Glutamatergic neuron (in vitro differentiated cells): ENCODE results near the gene DNAJB13. TPM values are rescaled to one million over a fixed set of nuclear protein-coding genes. Genes with fewer than 3 reads are reported as not detected.

Experiments used
- DNase-seq: peaks from one replicate; pipeline ENCODE4 v3.0.0; 2022
- H3K27ac Mint-ChIP-seq: one replicate; pipeline ENCODE4 v1.8.0; 2020; ENCODE audit warnings: mild to moderate bottlenecking, mixed read lengths, inconsistent platforms; ENCODE audit not compliant: unreplicated experiment
- H3K27me3 Mint-ChIP-seq: one replicate; pipeline ENCODE4 v1.8.0; 2020; ENCODE audit warnings: mild to moderate bottlenecking, moderate library complexity, mixed read lengths, inconsistent platforms; ENCODE audit not compliant: unreplicated experiment
- H3K36me3 Mint-ChIP-seq: one replicate; pipeline ENCODE4 v1.8.0; 2020; ENCODE audit warnings: mild to moderate bottlenecking, mixed read lengths, inconsistent platforms; ENCODE audit not compliant: unreplicated experiment
- H3K4me1 Mint-ChIP-seq: one replicate; pipeline ENCODE4 v1.8.0; 2020; ENCODE audit warnings: mild to moderate bottlenecking, low read depth, mixed read lengths, inconsistent platforms; ENCODE audit not compliant: unreplicated experiment
- H3K4me3 Mint-ChIP-seq: one replicate; pipeline ENCODE4 v1.8.0; 2020; ENCODE audit warnings: mild to moderate bottlenecking, mixed read lengths, inconsistent platforms; ENCODE audit not compliant: unreplicated experiment
- H3K9me3 Mint-ChIP-seq: one replicate; pipeline ENCODE4 v1.8.0; 2020; ENCODE audit warnings: mild to moderate bottlenecking, moderate library complexity, mixed read lengths, inconsistent platforms; ENCODE audit not compliant: unreplicated experiment
- total RNA-seq: library from RNA; stranded (reverse); fragmentation: NEBNext Ultra II Directional; extraction: Animal tissue kit (Norgen Biotek cat#: 25700); gene quantifications from one replicate; pipeline ENCODE4 v1.2.1, GENCODE V29; 2021; ENCODE audit not compliant: unreplicated experiment
- TF ChIP-seq, protein P1 (sequence below): fragments of 200-600 bp; sonication (generic); IDR thresholded peaks from one replicate; pipeline ENCODE4 v1.5.0; 2021; ENCODE audit not compliant: partially characterized antibody, unreplicated experiment

Gene DNAJB13
- total RNA-seq, 1 donor from 2014 or later: not detected

DNA sequence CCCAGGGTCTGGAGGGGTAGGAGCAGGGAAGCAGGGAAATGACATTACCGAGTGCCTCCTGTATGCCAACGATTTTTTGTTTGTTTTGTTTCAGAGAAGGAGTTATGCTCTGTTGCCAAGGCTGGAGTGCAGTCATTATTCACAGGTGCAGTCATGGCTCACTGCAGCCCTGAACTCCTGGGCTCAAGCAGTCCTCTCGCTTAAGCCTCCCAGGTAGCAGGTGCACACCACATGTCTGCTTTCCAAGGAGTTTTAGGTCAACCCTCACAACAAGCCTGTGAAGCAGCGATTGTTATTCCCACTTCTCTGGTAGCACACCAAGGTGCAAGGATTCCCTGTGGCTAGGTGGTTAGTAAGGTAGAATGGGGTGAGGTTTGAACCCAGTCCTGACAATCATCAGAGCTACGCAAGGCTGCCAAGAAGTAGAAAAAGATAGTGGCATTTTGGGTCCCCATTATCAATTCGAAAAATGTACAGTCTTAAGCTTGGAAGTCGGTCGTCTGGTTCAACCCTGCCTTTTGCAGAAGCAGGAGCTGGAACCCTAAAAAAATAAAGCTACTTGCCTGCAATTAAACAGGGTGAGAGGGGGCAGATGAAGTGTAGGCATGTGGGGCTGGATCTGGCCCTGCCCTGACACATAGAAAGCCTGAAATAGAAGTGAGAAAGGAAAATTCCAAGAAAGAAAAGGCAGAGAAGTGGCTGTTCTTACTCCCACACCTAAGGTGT, 48.9 kb downstream of the DNAJB13 start:
- H3K9me3 Mint-ChIP-seq: peaks cover 3% of the 10 kb centered on the region
- DNase-seq: no peak
- no peak overlapping the region for H3K27ac Mint-ChIP-seq
- peaks cover 2% of the 10 kb centered on the region for H3K27me3 Mint-ChIP-seq
- no peak overlapping the region for H3K4me3 Mint-ChIP-seq
- H3K4me1 Mint-ChIP-seq: peaks cover 13% of the 10 kb centered on the region
- no peaks in the 10 kb centered on the region for H3K36me3 Mint-ChIP-seq
- TF ChIP-seq, protein P1, sequence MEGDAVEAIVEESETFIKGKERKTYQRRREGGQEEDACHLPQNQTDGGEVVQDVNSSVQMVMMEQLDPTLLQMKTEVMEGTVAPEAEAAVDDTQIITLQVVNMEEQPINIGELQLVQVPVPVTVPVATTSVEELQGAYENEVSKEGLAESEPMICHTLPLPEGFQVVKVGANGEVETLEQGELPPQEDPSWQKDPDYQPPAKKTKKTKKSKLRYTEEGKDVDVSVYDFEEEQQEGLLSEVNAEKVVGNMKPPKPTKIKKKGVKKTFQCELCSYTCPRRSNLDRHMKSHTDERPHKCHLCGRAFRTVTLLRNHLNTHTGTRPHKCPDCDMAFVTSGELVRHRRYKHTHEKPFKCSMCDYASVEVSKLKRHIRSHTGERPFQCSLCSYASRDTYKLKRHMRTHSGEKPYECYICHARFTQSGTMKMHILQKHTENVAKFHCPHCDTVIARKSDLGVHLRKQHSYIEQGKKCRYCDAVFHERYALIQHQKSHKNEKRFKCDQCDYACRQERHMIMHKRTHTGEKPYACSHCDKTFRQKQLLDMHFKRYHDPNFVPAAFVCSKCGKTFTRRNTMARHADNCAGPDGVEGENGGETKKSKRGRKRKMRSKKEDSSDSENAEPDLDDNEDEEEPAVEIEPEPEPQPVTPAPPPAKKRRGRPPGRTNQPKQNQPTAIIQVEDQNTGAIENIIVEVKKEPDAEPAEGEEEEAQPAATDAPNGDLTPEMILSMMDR: no peak

DNA sequence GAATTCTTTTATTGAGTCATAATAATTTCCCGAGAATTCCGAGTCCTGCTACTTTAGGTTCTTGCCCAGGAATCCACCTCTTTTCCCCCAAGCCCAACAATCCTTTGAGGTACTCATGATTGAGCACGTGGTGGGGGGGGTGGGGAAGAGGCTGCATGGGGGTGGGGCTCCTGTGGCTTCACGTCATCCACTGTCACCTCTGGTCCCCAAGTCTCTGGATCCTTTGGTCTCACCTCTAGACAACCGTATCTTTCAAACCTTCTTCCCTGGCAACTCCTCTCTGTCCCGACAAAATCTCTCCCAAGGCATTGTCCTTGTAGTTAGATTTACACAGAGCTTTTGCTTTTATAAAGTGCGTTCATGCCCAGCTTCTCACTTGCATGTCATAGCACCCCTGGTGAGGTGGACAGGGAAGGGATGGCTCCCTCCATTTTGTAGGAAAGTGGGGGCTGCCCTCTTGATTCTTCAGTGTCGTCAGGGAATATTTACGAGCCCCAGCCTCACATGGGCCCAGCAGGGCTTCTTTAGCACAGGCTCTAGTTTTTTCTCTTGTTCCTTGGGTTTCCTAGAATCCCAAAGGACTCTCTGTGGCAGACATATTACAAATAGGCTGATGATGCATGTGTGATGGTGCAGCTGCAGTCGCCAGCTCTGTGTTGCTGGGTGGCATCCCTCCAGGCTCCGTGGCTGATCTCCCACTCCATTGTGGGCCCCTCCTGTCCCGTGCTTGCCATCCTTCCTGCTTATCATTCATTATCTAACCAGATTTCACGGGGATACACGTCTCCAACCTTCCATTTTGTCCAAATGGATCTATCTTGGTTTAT, 49.7 kb downstream of the DNAJB13 start:
- Mint-ChIP-seq H3K36me3 (no peaks in the 10 kb centered on the region), H3K9me3 (peaks cover 3% of the 10 kb centered on the region), H3K4me1 (peaks cover 13% of the 10 kb centered on the region), H3K4me3 (no peak overlapping the region), H3K27ac (no peak overlapping the region), H3K27me3 (peaks cover 2% of the 10 kb centered on the region)
- DNase-seq: no peak
- TF ChIP-seq, protein P1: no peak

DNA sequence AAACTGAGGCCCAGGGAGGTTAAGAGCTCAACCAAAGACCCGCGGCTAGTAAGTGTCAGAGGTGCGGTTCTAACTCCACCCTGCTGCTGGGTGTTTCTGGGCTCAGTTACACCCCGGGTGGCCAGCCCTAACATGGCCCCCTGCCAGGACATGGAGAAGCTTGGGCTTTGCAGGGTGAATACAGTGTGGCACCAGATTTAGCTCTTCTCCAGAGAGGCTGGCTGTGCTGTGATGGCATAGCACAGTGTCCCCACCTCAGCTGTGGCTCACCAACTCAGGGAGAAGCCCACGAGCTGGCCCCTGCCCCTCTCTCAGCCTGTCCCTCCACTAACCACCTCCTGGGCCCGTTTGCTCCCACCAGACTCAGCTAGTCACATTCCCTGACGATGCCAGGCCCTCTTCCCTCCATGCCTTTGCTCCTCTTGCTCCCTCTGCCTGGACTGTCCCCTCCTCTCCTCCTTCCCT, 51.0 kb downstream of the DNAJB13 start:
- TF ChIP-seq, protein P1: no peak
- no peaks in the 10 kb centered on the region for H3K36me3 Mint-ChIP-seq
- H3K27ac Mint-ChIP-seq: peak overlapping the region; percentile 83
- DNase-seq: no peak
- H3K9me3 Mint-ChIP-seq: peaks cover 3% of the 10 kb centered on the region
- H3K4me3 Mint-ChIP-seq: peak overlapping the region; percentile 34
- H3K4me1 Mint-ChIP-seq: peaks cover 13% of the 10 kb centered on the region
- peaks cover 2% of the 10 kb centered on the region for H3K27me3 Mint-ChIP-seq

DNA sequence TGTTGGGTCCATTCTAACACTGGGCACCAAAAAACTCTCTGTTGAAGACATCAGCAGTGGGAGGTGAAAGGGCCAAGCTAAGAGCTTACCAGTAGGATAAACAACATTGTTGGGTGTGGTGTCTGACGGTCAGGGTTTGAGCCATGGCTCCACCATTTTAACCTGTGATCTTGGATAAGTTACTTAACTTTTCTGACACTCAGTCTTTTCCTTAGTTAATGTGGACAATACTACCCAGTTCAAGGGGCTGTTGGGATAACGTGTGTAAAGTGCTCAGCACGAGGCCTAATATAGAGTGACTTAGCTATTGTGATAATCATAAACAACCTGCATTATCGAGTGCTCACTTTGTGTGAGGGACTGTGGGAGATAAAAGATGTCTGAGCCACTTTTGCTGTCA, 52.0 kb downstream of the DNAJB13 start:
- Mint-ChIP-seq H3K27me3 (peaks cover 2% of the 10 kb centered on the region), H3K36me3 (no peaks in the 10 kb centered on the region), H3K4me1 (peaks cover 13% of the 10 kb centered on the region), H3K9me3 (peaks cover 3% of the 10 kb centered on the region), H3K4me3 (no peak overlapping the region), H3K27ac (no peak overlapping the region)
- no peak for DNase-seq
- TF ChIP-seq, protein P1: no peak
